HG02571 (cell line): ENCODE data around the gene KCNE2.
"Not testable (repeated sequence)": the region's sequence is repeated elsewhere in the genome, so short reads cannot be mapped to it uniquely, and the experiment has no call there.

ENCODE experiments used
- ATAC-seq: cut with Tn5 transposase; IDR thresholded peaks from one replicate; pipeline ENCODE4 v1.9.1; 2021; ENCODE audit warnings: mild to moderate bottlenecking, moderate library complexity; ENCODE audit not compliant: unreplicated experiment

KCNE2 gene

DNA sequence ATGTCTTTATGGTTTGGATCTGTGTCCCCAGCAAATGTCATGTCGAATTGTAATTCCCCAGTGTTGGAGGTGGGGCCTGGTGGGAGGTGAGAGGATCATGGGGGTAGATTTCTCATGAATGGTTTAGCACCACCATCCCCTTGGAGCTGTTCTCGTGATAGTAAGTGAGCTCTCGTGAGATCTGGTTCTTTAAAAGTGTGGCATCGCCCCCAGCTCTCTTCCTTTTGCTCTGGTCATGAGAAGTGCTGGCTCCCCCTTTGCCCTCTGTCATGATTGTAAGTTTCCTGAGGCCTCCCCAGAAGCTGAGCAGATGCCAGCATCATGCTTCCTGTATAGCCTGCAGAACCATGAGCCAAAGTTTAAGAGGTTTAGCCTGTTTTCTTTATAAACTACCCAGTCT is 11.2 kb upstream of the KCNE2 start:
- ATAC-seq = no peak

DNA sequence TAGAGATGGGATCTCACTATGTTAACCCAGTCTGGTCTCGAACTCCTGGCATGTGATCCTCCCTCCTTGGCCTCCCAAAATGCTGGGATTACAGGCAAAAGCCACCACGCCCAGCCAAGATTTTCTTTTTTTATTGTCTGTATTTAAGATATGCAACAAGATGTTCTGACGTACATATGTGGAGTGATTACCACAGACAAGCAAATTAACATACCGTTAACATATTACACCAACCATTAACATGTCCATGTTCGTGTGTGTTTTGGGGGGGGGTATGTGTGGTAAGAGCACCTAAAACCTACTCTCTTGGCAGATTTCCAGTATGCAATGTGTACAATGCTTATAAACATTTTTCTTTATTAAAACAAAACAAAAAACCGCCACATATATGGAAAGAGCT is 10.6 kb upstream of the KCNE2 start:
- no peak for ATAC-seq

DNA sequence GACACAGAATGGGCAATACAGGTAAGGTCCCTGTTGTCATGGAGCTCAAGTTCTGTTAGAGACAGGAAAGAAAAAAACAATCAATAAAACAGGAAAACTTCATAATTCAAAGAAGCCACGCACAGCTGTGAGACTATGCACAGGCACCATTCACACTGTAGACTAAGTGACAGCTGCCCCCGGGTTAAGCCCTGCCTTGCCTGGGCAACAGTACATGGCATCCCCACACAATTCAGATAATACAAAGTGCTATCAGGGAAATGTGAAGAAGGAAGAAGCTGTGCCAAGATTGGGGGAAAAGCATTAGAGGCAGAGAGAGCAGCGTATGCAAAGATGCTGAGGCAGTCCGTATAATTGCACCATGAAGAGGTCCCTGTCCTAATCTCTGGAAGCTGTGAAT is 9.0 kb upstream of the KCNE2 start:
- ATAC-seq = no peak

DNA sequence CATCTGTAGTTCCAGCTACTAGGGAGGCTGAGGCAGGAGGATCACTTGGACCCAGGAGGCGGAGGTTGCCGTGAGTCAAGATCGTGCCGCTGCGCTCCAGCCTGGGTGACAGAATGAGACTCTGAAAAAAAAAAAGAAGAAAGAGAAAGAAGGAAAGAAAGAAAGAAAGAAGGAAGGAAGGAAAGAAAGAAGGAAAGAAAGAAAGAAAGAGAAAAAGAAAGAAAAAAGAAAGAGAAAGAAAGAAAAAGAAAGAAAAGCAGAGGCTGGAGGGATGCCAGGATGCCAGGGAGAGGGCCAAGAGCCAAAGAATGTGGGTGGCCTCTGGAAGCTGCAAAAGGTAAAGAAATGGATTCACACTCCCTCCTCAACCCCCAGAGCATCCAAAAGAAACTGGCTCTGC is 8.2 kb upstream of the KCNE2 start:
- ATAC-seq = no peak

DNA sequence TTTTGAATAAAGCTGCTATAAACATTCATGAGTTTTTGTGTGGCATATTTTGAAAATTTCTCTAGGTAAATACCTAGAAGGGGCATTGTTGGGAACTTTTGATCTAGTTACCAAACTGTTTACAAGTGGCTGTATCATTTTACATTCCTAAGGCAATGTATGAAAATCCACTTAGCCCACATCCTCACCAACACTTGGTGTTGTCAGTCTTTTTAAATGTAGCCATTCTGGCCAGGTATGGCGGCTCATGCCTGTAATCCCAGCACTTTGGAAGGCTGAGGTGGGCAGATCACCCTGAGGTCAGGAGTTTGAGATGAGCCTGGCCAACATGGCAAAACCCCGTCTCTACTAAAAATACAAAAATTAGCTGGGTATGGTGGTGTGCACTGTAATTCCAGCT is 5.9 kb upstream of the KCNE2 start:
- no peak for ATAC-seq

DNA sequence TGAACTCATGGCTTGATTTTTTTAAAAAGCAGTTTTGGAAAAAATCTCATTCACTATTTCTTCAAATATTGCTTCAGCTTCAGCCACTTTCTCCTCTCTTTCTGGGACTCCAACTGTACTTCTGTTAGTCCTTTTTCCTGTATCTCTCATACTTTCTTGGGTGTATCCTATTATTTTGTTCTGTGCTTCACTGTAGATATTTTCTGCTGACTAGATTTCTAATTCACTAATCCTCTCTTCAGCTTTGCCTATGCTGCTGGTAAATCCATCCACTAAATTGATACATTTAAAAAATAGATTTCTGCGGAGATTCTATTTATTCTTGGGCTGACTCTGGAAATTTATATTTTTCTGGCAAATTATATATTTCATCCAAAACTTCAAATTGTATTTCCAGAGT is 4.9 kb upstream of the KCNE2 start:
- no peak for ATAC-seq

DNA sequence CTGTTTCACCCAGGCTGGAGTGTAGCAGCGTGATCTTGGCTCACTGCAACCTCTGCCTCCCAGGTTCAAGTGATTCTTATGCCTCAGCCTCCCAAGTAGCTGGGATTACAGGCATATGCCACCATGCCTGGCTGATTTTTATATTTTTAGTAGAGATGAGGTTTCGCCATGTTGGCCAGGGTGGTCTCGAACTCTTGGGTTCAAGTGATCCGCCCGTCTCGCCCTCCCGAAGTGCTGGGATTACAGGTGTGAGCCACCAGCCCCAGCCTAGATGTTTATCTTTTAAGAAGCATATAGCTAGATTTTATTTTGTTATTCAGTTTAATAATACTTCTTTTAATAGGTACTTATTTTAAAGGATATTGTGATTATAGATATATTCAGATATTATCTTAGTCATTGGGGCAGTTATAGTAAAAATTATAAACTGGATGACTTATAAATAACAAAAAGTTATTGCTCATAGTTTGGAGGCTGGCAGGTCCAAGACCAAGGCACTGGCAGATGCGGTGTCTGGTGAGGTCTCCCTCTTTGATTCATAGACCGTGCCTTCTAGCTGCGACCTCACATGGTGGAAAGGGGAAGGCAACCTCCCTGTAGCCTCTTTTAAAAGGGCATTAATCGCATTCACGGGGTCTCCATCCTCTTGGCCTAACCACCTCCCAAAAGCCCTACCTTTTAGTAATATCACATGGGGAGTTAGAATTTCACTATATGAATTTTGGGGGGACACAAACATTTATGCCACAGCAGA is 3.1 kb upstream of the KCNE2 start:
- no peak for ATAC-seq

DNA sequence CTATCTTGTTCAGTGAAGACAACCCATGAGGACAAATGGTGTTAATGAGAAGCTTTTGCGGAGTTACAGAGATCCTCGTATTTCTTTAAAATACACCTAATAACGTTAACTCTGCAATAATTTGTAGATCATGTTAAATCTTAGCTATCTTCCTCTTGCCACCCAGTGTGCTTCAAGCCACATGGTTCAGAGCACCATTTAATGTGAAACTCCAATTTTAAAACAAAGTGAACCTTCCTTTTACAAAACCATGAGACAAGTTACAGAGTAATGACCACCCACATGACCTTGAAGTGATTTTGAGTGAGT is 1.7 kb upstream of the KCNE2 start:
- no peak for ATAC-seq

DNA sequence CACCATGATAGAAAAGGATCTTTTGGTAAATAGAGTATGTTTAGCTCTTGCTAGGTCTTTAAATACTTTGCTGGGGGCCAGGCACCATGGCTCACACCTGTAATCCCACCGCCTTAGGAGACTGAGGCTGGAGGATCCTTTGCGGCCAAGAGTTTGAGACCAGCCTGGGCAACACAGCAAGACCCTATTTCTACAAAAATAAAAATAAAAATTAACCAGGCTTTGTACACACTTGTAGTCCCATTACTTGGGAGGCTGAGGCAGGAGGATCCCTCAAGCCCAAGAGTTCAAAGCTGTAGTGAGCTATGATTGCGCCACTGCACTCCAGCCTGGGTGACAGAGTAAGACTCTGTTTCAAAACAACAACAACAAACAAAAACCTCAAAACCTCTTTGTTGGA is 1.1 kb upstream of the KCNE2 start:
- ATAC-seq = no peak

DNA sequence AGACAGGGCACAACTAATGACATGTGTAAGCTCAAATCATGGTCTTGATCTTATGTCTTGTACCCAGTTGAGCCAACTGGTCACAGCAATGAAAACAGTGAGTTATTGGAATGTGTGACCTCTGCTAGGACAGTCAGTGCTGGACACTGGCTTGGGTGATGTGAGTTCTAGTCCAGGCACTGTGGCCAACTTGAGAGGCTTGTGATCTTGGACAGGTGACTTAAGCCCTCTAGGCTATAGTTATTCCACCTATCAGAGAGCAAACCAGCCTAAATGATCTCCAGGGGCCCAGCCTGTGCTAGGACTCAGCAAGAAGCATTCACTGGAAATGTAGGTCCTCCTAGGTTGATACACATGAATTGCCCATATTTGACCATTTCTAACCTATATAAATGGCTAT is 1.1 kb downstream of the KCNE2 start:
- no peak for ATAC-seq

DNA sequence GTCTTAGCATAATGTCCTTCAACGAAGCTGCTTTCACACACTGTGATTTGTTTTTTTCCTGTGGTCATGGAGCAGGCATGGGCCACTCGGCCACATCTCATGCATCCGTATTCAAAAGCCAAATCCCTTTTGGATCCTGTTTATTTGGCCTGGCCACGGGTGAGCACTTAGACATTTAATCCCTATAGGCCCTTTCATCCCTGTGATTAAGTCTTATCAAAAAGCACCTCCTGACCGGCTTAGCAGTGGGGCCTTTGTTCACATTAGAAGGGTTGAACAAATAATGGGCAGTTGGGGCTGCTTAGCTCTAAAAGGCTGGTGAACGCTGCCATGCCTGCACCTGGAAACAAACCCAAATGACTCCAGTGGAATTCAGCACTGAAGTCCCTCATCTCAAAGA is 2.0 kb downstream of the KCNE2 start:
- no peak for ATAC-seq

DNA sequence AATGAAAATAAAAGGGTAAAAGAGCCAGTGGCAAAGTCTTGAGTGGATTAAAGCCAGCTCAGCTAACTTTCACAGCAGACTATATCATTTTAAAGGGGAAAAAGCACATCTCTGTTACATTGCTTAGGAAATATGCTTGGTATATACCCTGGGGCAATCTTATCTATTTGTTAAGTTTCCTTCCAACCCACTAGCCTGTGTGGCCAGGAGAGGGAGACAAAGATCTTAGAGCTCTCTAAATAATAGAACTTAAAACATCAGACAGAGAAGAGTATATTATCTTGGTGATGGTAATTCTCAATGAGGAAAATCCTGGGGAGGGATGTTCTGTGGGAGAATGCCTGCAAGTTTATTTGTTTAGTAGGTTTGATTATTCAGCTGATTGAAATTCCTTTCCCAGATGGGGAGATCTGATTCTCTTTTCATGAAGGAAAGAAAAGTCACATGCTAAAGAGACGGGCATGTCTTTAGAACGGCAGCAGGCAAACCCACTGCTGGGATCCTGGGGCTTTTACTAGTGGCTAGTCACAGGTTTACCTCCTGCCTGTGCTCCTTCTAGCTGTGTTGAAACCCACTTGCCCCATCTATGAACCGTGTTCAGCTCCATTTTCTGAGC is 3.6 kb downstream of the KCNE2 start:
- no peak for ATAC-seq

DNA sequence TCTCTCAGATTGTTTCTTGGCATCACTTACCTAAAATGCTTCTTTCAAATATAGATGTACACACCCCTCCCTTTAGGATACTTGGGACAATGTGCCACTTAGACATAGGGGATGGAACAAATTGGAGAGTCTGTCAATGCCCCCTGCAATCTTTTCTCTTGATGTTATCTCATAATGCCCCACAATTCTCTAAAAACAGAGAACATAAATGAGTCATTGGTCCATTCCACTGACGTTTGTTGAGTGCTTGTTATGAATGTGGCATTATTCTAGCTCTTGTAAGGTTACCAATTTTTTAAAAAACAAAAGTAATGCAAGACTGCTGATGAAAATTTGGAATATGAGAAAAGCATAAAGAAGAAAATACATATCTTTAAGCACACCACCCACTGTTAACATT is 5.9 kb downstream of the KCNE2 start:
- ATAC-seq = no peak

DNA sequence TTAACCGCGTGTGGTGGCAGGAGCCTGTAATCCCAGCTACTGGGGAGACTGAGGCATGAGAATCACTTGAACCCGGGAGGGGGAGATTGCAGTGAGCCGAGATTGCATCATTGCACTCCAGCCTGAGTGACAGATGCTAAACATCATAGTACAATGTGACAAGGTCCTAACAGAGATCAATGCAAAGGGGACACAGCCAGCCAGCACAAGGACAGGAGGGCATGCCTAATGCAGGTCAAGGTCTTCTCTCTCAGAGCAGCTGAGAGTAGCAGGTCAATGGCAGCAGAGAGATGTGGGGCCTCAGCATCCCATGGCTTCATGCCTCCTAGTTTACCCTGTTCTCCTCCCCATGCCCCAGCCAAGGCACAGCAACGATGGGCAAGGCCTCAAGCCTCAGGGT is 8.5 kb downstream of the KCNE2 start:
- no peak for ATAC-seq

DNA sequence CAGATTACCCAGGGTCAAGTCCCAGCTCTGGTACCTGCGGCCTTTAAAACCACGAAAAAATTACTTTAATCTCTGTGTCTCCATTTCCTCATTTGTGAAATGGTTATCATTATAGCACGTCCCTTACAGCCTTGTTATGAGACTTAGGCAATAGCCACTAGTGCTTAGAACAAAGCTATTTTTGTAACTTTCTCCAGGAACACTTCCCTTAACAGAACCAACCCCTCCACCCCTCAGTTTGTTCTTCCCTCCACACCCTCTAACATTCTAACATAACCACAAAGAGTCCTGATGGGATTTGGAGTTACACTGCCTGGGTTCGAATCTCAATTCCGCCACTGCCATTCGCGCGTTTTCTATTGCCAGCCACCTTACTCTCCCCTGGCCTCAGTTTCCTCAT is 10.7 kb downstream of the KCNE2 start:
- not testable (repeated sequence) for ATAC-seq

DNA sequence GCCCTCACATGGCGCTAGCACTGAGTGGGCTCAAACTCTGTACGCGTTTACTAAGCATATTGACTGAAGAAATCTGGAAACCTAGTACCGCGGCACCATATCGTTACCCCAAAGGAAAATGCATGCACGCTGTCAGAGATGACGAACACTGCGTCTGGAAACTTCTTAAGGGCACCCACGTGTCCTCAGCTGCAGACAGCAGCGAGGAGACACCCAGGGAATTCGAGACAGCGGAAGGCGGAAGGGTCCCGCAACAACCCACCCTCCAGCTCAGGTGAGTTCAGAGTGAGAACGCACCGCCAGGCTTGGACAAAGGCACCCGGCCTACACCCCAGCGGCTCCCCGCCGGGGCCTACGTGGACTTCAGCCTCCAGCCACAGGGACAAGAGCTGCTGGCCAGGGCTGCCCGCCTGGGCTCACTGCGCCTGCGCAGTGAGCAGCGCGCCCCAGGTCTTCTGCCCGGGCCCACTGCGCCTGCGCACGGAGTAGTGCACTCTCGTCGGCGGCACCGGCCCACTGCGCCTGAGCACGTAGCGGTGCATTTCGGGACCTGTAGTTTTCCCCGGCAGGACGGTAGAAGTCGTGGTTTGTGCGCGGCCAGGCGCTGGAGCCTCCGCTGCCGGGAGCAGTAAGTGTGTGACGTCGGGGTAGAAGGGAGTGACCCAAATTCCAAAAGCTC is 11.3 kb downstream of the KCNE2 start, which contains the start of gene SMIM11:
SMIM11 (plus strand) TSS at position 568 of the 679 bp plus-strand sequence. CDS start 3,998 bp downstream, outside the sequence.
- peak; percentile 88 for ATAC-seq

DNA sequence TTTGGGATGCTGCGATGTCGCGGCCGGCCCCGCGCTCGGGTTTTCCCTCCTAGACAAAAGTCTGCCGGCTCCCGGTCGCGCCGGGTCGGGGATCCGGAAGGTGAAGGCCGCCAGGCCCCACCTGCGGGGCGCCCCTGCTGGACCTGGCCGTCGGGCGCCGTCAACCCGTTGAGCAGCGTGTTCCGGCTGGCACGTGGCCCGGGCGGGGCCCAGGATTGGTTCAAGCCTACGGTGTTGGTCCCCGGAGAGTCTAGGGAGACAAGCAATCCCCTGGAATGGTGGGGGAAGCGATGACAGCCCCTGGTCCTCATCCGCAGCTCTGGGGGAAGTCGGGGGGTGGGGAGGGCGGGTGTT is 11.8 kb downstream of the KCNE2 start:
- ATAC-seq = peak; percentile 42

DNA sequence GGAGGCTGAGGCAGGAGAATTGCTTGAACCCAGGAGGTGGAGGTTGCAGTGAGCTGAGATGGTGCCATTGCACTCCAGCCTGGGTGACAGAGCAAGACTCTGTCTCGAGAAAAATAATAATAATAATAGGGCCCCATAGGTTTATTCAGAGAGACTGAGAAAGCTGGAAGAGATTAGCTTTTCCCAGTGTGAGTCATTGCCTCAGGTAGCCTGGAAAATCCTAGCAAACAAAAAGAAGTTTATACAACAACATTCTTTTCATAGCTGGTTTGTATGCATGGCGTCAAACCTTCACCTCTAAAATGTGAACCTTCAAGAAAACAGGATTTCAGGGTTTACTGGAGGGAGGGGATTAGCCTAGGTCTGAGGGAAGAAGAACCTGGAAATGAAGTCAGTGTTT is 19.3 kb downstream of the KCNE2 start:
- not testable (repeated sequence) for ATAC-seq

DNA sequence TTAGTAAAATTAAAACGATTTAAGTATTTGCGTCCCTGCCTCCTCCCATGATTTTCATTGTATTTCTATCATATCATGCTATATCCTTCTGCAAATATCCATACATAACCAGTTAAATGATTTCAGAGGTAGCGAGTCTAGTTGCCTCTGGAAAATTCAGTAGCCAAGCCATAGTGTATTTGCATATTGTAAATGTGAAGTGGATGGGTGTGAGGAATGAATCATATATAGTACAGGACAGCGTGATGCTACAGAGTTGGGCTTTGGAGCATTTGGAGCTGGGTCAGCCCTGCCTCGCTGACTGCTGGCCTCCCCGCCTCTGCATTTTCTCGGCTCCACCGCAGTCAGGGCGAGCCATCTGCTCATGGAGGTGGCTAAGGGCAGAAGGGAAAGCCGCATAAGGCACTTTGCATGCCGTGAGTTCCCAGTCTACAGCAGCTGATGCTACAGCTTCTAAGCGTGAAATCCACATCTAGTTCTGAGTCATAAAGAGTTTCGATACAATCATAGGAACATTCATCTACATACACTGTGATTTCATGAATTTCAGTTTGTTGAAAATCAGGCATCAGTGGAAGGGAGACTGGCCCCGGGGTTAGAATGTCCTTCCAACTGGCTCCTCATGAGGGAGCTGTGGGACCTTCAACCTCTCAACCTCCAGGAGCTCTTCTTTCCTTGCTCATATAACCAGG is 20.1 kb downstream of the KCNE2 start:
- ATAC-seq = peak; percentile 91

DNA sequence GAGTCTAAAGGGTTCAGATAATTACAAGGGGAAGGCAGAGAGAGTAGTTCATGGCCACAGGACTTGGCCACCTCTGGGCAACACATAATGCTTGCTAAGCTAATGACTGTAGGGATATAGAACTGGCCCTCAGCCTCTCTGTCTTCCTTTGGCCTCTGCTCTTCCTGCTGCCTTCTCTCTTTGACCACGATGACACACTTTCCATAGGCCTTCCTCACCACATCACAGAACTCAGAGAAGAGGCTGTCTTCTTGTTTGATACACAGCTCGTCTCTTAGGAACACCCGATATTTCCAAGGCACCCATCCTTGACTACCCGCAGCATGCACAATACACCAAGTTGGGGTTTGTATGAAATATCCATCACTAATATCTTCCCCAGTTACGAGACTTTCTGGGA is 36.7 kb downstream of the KCNE2 start:
- not testable (repeated sequence) for ATAC-seq

DNA sequence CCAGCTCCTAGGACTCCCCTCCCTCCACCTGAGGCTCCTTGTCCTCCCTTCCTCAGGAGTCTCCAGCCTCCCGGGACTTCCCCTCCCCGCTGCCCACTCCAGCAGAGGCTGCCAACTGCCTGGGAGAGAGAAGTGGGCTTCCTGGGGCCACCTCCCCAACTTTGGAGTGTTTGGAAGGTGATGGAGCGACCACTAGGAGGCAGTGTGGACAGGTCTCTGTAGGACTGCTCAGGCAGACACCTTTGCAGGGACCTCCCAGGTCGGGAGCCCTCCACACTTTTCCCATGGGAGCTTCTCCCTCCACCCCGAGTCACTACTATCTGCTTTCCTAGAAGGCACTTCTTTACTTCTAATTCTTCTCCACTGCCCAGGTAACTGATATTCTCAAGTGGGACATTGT is 40.9 kb downstream of the KCNE2 start:
- not testable (repeated sequence) for ATAC-seq

DNA sequence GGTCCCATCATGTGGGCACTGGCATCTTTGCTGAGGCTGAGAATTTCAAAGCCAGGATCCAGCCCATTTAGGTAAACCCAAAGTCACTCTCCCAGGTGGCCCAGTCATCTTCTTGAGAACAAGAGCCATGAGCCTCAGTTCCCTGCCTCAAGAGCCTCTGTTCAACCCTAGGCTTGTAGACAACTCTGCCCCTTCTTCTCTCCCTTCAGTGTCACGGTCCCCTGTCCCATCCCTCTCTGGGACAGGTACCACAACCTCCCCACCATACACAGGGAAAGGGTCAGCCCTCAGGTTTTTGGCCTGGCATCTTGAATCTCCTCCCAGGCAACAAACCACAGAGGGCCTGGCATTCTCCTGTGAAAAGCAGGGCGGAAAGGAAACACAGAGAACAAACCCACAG is 41.9 kb downstream of the KCNE2 start:
- ATAC-seq = not testable (repeated sequence)
